Activated CD4-positive, CD25-positive, alpha-beta regulatory T cell (primary cell): ENCODE results near the gene TP53.
"Not testable (repeated sequence)": the region's sequence is repeated elsewhere in the genome, so short reads cannot be mapped to it uniquely, and the experiment has no call there.

Experiments used
- DNase-seq, 4 experiments: peaks; one replicate each; lab custom pipeline; 2025; lab: John Stamatoyannopoulos, UW

TP53 gene

GRCh38 chr17:7631398-7632380 lies 55.6 kb downstream of the TP53 start:
- DNase-seq, result no peak

GRCh38 chr17:7629939-7630571 lies 57.2 kb downstream of the TP53 start, which contains the start of gene SHBG:
TSS of gene SHBG (plus strand) at chr17:7630135. CDS start at chr17:7630173, 38 bp downstream.
- no peak for DNase-seq

GRCh38 chr17:7627250-7628121 lies 59.8 kb downstream of the TP53 start, which contains the start of gene SAT2:
TSS of gene SAT2 (minus strand) at chr17:7627821. CDS start at chr17:7627635, 186 bp downstream.
- DNase-seq, result peak; percentile 59 to 80 (median 68)

- DNase-seq, result no peak
Observed at GRCh38 chr17:7626956-7627249, 60.4 kb downstream of the TP53 start.

- no peak for DNase-seq
Observed at GRCh38 chr17:7626307-7626706, 61.0 kb downstream of the TP53 start.

GRCh38 chr17:7625749-7626148 lies 61.5 kb downstream of the TP53 start:
- DNase-seq, result not testable (repeated sequence)

- DNase-seq, result no peak
Observed at GRCh38 chr17:7623661-7624060, 63.6 kb downstream of the TP53 start.

- no peak for DNase-seq
Observed at GRCh38 chr17:7620835-7621234, 66.5 kb downstream of the TP53 start.

GRCh38 chr17:7618608-7619007 lies 68.7 kb downstream of the TP53 start:
- DNase-seq, result no peak
